LNCAP (cell line): ENCODE data around the gene CREBZF.

Experiments used
- TF ChIP-seq, protein P1 (sequence below): fragments of 450-650 bp; IDR thresholded peaks from 2 replicates; pipeline ENCODE4 v1.5.1; 2017; ENCODE audit warnings: mild to moderate bottlenecking

CREBZF gene

DNA sequence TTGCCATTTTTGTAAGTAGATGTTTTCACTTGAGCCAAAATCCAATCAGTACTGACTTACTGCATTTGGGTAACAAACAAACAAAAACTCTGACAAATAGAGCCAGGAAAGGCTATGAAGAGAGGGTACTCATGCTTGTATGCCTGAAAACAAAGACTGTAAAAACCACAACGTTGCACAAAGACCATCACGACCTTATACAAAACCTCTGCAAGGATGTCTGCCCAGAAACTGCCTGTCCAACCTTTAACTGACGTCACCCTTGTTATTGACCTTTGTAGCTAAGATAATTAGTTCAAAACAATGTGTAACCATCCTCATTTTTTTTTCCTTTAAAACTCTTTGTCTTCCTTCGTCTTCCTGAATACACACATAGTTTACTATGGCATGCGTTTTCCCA, 804 bp upstream of the CREBZF start:
- TF ChIP-seq, protein P1, sequence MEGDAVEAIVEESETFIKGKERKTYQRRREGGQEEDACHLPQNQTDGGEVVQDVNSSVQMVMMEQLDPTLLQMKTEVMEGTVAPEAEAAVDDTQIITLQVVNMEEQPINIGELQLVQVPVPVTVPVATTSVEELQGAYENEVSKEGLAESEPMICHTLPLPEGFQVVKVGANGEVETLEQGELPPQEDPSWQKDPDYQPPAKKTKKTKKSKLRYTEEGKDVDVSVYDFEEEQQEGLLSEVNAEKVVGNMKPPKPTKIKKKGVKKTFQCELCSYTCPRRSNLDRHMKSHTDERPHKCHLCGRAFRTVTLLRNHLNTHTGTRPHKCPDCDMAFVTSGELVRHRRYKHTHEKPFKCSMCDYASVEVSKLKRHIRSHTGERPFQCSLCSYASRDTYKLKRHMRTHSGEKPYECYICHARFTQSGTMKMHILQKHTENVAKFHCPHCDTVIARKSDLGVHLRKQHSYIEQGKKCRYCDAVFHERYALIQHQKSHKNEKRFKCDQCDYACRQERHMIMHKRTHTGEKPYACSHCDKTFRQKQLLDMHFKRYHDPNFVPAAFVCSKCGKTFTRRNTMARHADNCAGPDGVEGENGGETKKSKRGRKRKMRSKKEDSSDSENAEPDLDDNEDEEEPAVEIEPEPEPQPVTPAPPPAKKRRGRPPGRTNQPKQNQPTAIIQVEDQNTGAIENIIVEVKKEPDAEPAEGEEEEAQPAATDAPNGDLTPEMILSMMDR: no peak

GRCh38 chr11:85663753-85664614, 945 bp downstream of the CREBZF start:
- TF ChIP-seq, protein P1: peak; percentile 51

DNA sequence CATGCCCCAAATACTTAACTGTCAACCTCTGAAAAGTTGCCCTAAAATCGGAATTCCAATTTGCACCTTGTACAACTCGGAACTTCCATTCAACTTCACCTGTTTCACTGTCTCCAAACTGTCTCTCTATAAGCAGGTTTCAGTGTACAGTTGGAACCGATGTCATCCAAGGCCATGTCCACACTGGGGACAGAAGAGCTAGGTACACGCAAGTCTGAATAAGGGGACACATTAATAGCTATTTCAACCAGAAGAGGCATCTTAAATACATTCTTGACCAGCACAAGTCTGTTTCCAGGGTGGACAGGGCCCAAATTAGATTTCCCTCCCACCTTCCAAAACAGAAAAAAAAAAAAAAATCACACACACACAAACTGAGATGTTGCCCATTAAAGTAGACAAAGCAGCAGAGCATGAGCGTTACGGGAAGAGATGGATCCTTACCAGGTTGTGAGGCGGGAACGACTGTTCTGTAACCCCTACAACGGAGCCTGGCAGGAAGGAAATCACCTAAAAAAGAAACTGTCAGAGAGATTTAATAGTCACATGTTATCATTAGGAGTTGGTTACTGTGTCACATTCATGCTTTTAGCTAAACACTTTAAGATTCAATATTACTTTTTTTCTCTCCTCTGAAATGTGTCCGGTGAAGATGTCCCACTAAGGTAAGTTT, 1.7 kb downstream of the CREBZF start:
- TF ChIP-seq, protein P1: no peak

GRCh38 chr11:85661972-85662664, 2.8 kb downstream of the CREBZF start:
- TF ChIP-seq, protein P1: no peak

DNA sequence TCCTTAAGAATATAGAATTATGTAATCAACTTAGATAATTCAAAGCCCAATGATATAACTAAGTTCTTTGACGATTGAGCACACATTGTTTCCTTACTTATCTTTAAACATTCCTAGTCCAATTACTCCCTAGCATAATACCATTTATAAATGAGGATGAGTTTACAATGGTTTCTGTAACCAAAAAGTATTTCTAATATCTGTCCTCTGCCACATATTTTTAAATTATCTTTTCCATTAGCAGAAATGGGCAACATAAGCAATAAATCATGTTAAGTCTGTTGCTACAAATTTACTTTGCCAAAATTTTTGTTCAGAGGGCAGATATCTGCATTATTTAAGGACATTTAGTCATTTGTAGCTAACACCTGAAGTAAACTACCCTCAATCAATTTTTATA, 6.7 kb downstream of the CREBZF start:
- TF ChIP-seq, protein P1: no peak

GRCh38 chr11:85656777-85657176, 8.2 kb downstream of the CREBZF start:
- TF ChIP-seq, protein P1: no peak

GRCh38 chr11:85652786-85653447, 12.0 kb downstream of the CREBZF start:
- TF ChIP-seq, protein P1: no peak
